GM10847 (cell line): ENCODE results near the gene RBMS1.

ENCODE experiments used
- POLR2A ChIP-seq: IDR thresholded peaks from 2 replicates; pipeline ENCODE4 v1.6.1; 2011; ENCODE audit not compliant: insufficient read length; ENCODE audit errors: extremely low read depth

The RBMS1 gene

GRCh38 chr2:160493227-160494028, at the start of gene RBMS1:
Gene RBMS1, minus strand, starts transcription at chr2:160493807. Its CDS starts 444 bp downstream, at chr2:160493363.
- TF ChIP-seq POLR2A = no peak

- TF ChIP-seq POLR2A = no peak
Observed at GRCh38 chr2:160541745-160542144, 48.1 kb upstream of the RBMS1 start.

GRCh38 chr2:160538559-160539355, 45.1 kb upstream of the RBMS1 start:
- no peak for TF ChIP-seq POLR2A

GRCh38 chr2:160538115-160538514, 44.5 kb upstream of the RBMS1 start:
- no peak for TF ChIP-seq POLR2A

GRCh38 chr2:160534996-160535395, 41.4 kb upstream of the RBMS1 start:
- no peak for TF ChIP-seq POLR2A

- TF ChIP-seq POLR2A = no peak
Observed at GRCh38 chr2:160534249-160534648, 40.6 kb upstream of the RBMS1 start.

- no peak for TF ChIP-seq POLR2A
Observed at GRCh38 chr2:160533482-160533881, 39.9 kb upstream of the RBMS1 start.

GRCh38 chr2:160532388-160532787, 38.8 kb upstream of the RBMS1 start:
- no peak for TF ChIP-seq POLR2A

- no peak for TF ChIP-seq POLR2A
Observed at GRCh38 chr2:160522951-160523710, 29.5 kb upstream of the RBMS1 start.

- no peak for TF ChIP-seq POLR2A
Observed at GRCh38 chr2:160517731-160518130, 24.1 kb upstream of the RBMS1 start.

GRCh38 chr2:160516547-160517365, 23.1 kb upstream of the RBMS1 start:
- no peak for TF ChIP-seq POLR2A

- no peak for TF ChIP-seq POLR2A
Observed at GRCh38 chr2:160515120-160515519, 21.5 kb upstream of the RBMS1 start.

GRCh38 chr2:160513120-160513519, 19.5 kb upstream of the RBMS1 start:
- TF ChIP-seq POLR2A = no peak

GRCh38 chr2:160512491-160512890, 18.9 kb upstream of the RBMS1 start:
- TF ChIP-seq POLR2A = no peak

- TF ChIP-seq POLR2A = no peak
Observed at GRCh38 chr2:160510617-160511016, 17.0 kb upstream of the RBMS1 start.
